HepG2 (cell line): Measurements from ENCODE around the gene MDFI. TPM values are rescaled to one million over a fixed set of nuclear protein-coding genes. Genes with fewer than 3 reads are reported as not detected.

Source experiments
- ATAC-seq: fragments of 200-7000 bp; cut with Tn5 transposase; 3 replicates; pipeline ENCODE4 v1.9.1; 2020; ENCODE audit warnings: mild to moderate bottlenecking, moderate library complexity
- BruUV-seq: library from RNA; stranded (reverse); fragments of 400-500 nt; replicated peaks from 2 replicates; lab custom pipeline; 2021; lab: Mats Ljungman, UMichigan
- CTCF ChIA-PET: fragments of 300-600 bp; formaldehyde crosslinking; extraction: SDS; loops from one replicate; lab custom pipeline; 2021; ENCODE audit warnings: low total read pairs, inconsistent platforms, low intra/inter-chr PET ratio; lab: Yijun Ruan, JAX
- POLR2A ChIA-PET: fragments of 350-600 bp; sonication (Branson Sonifier 250); formaldehyde crosslinking; loops from one replicate; lab custom pipeline; 2020; ENCODE audit warnings: antibody characterized with exemption, inconsistent platforms; lab: Yijun Ruan, JAX
- DNase-seq: peaks from one replicate; pipeline ENCODE4 v3.0.0-alpha.2; 2015; ENCODE audit warnings: low spot score
- FAIRE-seq: peaks from 3 replicates; lab custom pipeline; 2011; peaks lifted over from hg19 to GRCh38; lab: Jason Lieb, UNC
- H2AFZ ChIP-seq: one replicate; pipeline ENCODE4 v1.6.1; 2011; ENCODE audit warnings: low read length, inconsistent platforms
- H3K27ac ChIP-seq: fragments of 300-600 bp; 3 replicates; pipeline ENCODE4 v1.8.0; 2011; ENCODE audit warnings: mixed run types, mild to moderate bottlenecking, mixed read lengths, low read length, inconsistent platforms; ENCODE audit not compliant: insufficient read depth; ENCODE audit errors: extremely low read length
- H3K27me3 ChIP-seq, 2 experiments: fragments of 200-600 bp in 1 of 2; 2 replicates in 1 of 2; 3 replicates in 1 of 2; pipeline versions ENCODE4 v1.6.0 to v1.8.0; 2011; ENCODE audit warnings: low read length in 2 of 2, mild to moderate bottlenecking in 2 of 2, moderate library complexity in 2 of 2, inconsistent platforms in 1 of 2; ENCODE audit not compliant: insufficient read depth in 2 of 2, control insufficient read depth in 1 of 2
- H3K36me3 ChIP-seq, 2 experiments: fragments of 200-600 bp in 1 of 2; replicated peaks in 1 of 2; 2 replicates in 1 of 2; 3 replicates in 1 of 2; pipeline versions ENCODE4 v1.5.1 to v1.8.0; 2011; ENCODE audit warnings: low read length in 2 of 2, inconsistent platforms in 1 of 2; ENCODE audit not compliant: insufficient read depth in 2 of 2, control insufficient read depth in 1 of 2
- H3K4me1 ChIP-seq: 2 replicates; pipeline ENCODE4 v1.5.1; 2012; ENCODE audit warnings: low read length, inconsistent platforms; ENCODE audit not compliant: insufficient read depth
- H3K4me2 ChIP-seq: 2 replicates; pipeline ENCODE4 v1.6.0; 2011; ENCODE audit warnings: low read depth, low read length, inconsistent platforms
- H3K4me3 ChIP-seq, 3 experiments: fragments of 200-600 bp in 1 of 3; sonication (generic), shearing (Covaris generic) in 1 of 3; replicated peaks in 1 of 3; 2 replicates each; pipeline ENCODE4 v1.5.1; 2011 to 2016; ENCODE audit warnings: low read length in 3 of 3, inconsistent platforms in 2 of 3, low read depth in 2 of 3, mild to moderate bottlenecking in 2 of 3, control low read depth in 1 of 3, mixed read lengths in 1 of 3; ENCODE audit not compliant: insufficient read depth in 1 of 3
- H3K79me2 ChIP-seq: one replicate; pipeline ENCODE4 v1.6.1; 2011; ENCODE audit warnings: low read length, inconsistent platforms; ENCODE audit not compliant: insufficient read depth
- H3K9ac ChIP-seq: 2 replicates; pipeline ENCODE4 v1.6.0; 2011; ENCODE audit warnings: mild to moderate bottlenecking, low read depth, low read length, inconsistent platforms; ENCODE audit not compliant: insufficient read depth
- H3K9me3 ChIP-seq: 2 replicates; pipeline ENCODE4 v1.5.1; 2012; ENCODE audit warnings: mild to moderate bottlenecking, low read length
- H4K20me1 ChIP-seq: 2 replicates; pipeline ENCODE4 v1.6.0; 2011; ENCODE audit warnings: inconsistent platforms, mild to moderate bottlenecking, low read length, moderate library complexity; ENCODE audit not compliant: insufficient read depth
- ADNP ChIP-seq: sonication (generic); formaldehyde crosslinking; IDR thresholded peaks from 2 replicates; pipeline ENCODE4 v1.4.0; 2020; ENCODE audit warnings: missing genetic modification reagents
- AGO2 ChIP-seq: fragments of 200-400 bp; formaldehyde crosslinking; optimal IDR thresholded peaks from 2 replicates; pipeline ENCODE3; 2017; ENCODE audit warnings: mild to moderate bottlenecking, low read depth, low read length, moderate library complexity
- ARNTL ChIP-seq: sonication (generic); formaldehyde crosslinking; IDR thresholded peaks from 2 replicates; pipeline ENCODE4 v1.4.0; 2020; ENCODE audit warnings: mild to moderate bottlenecking, missing genetic modification reagents
- CBX1 ChIP-seq: IDR thresholded peaks from one replicate; pipeline ENCODE4 v1.6.1; 2016; ENCODE audit warnings: antibody characterized with exemption, low read depth
- CCDC6 ChIP-seq: sonication (generic); formaldehyde crosslinking; IDR thresholded peaks from 2 replicates; pipeline ENCODE4 v1.8.1; 2022; ENCODE audit warnings: mild to moderate bottlenecking, missing genetic modification reagents, moderate library complexity
- IKZF4 ChIP-seq: sonication (generic); formaldehyde crosslinking; IDR thresholded peaks from 2 replicates; pipeline ENCODE4 v1.5.1; 2020; ENCODE audit warnings: borderline replicate concordance, mild to moderate bottlenecking, low read depth, missing genetic modification reagents; ENCODE audit errors: not compliant biosample characterization
- KDM2A ChIP-seq: sonication (generic); formaldehyde crosslinking; IDR thresholded peaks from 2 replicates; pipeline ENCODE4 v1.4.0; 2020; ENCODE audit warnings: low read depth, missing genetic modification reagents, borderline replicate concordance
- POLR2G ChIP-seq: fragments of 200-400 bp; formaldehyde crosslinking; IDR thresholded peaks from 2 replicates; pipeline ENCODE4 v1.6.1; 2018; ENCODE audit warnings: mild to moderate bottlenecking, low read depth, low read length, moderate library complexity
- SIN3A ChIP-seq: IDR thresholded peaks from 2 replicates; pipeline ENCODE4 v1.6.1; 2011; ENCODE audit warnings: low read depth, mild to moderate bottlenecking, control low read depth, low read length, borderline replicate concordance
- SIX1 ChIP-seq: sonication (generic); formaldehyde crosslinking; IDR thresholded peaks from 2 replicates; pipeline ENCODE4 v1.4.0; 2020; ENCODE audit warnings: missing genetic modification reagents, borderline replicate concordance
- SP4 ChIP-seq: sonication (generic); formaldehyde crosslinking; IDR thresholded peaks from 2 replicates; pipeline ENCODE4 v1.8.1; 2023; ENCODE audit warnings: mild to moderate bottlenecking, missing genetic modification reagents
- ZBTB42 ChIP-seq: sonication (generic); formaldehyde crosslinking; IDR thresholded peaks from 2 replicates; pipeline ENCODE4 v1.5.0; 2020; ENCODE audit warnings: mild to moderate bottlenecking, missing genetic modification reagents
- ZMAT3 ChIP-seq: sonication (generic); formaldehyde crosslinking; conservative IDR thresholded peaks from 2 replicates; pipeline ENCODE4 v1.7.0; 2021; ENCODE audit warnings: missing genetic modification reagents
- ZNF34 ChIP-seq: sonication (generic); formaldehyde crosslinking; IDR thresholded peaks from 2 replicates; pipeline ENCODE4 v1.4.0; 2020; ENCODE audit warnings: mild to moderate bottlenecking, missing genetic modification reagents, borderline replicate concordance
- ZNF563 ChIP-seq: sonication (generic); formaldehyde crosslinking; IDR thresholded peaks from 2 replicates; pipeline ENCODE4 v1.8.0; 2022; ENCODE audit warnings: mild to moderate bottlenecking, moderate library complexity, missing genetic modification reagents
- ZNF792 ChIP-seq: IDR thresholded peaks from 2 replicates; pipeline ENCODE4 v1.6.1; 2016
- WGBS: methylation state at CpG from one replicate; pipeline ENCODE4 v1.1.6; 2017; ENCODE audit warnings: low lambda C conversion rate; 5-methylcytosine and 5-hydroxymethylcytosine counted together
- in situ Hi-C: cut with HindIII; loops from 2 replicates; pipeline ENCODE4 v1.10.0; 2017; ENCODE audit warnings: low pct_unique_long_range_greater_than_20kb; ENCODE audit not compliant: extremely low pct_ligation_motif_present
- intact Hi-C: fragments of 100-400 bp; cut with micrococcal nuclease; formaldehyde crosslinking; loops from one replicate; pipeline ENCODE4 v1.10.0; 2022; ENCODE audit not compliant: unreplicated experiment
- polyA plus RNA-seq, 8 experiments: library from polyadenylated mRNA; depleted of rRNA in 3 of 8; stranded (reverse) in 7 of 8; unstranded in 1 of 8; fragments of >200 nt; fragmentation: Illumina TruSeq in 4 of 8; extraction: Trizol in 4 of 8; gene quantifications; 2 replicates each; pipeline versions ENCODE4 v1.2.1 to v1.2.3, GENCODE V29; 2011 to 2016; ENCODE audit warnings: low read depth in 4 of 8, missing spikeins in 1 of 8, mixed read lengths in 1 of 8; ENCODE audit not compliant: insufficient read depth in 1 of 8
- total RNA-seq, 5 experiments: library from RNA; depleted of rRNA; stranded (reverse); fragments of >200 nt; fragmentation: Illumina TruSeq; extraction: Trizol; gene quantifications; 2 replicates each; pipeline ENCODE4 v1.2.3, GENCODE V29; 2016; ENCODE audit warnings: low read depth in 1 of 5
- TF ChIP-seq, protein P1 (sequence below): sonication (generic); formaldehyde crosslinking; IDR thresholded peaks from 2 replicates; pipeline ENCODE4 v1.4.0; 2020; ENCODE audit warnings: mild to moderate bottlenecking, missing genetic modification reagents
- TF ChIP-seq, protein P2 (sequence below): sonication (generic); formaldehyde crosslinking; IDR thresholded peaks from 2 replicates; pipeline ENCODE4 v1.4.0; 2020; ENCODE audit warnings: missing genetic modification reagents

MDFI gene
- total and polyA plus RNA-seq, 2 of the 13 experiments (the other 11 are each of a cell fraction or from before 2014, with no cell fraction given): 0.28 TPM; not detected in 1

DNA sequence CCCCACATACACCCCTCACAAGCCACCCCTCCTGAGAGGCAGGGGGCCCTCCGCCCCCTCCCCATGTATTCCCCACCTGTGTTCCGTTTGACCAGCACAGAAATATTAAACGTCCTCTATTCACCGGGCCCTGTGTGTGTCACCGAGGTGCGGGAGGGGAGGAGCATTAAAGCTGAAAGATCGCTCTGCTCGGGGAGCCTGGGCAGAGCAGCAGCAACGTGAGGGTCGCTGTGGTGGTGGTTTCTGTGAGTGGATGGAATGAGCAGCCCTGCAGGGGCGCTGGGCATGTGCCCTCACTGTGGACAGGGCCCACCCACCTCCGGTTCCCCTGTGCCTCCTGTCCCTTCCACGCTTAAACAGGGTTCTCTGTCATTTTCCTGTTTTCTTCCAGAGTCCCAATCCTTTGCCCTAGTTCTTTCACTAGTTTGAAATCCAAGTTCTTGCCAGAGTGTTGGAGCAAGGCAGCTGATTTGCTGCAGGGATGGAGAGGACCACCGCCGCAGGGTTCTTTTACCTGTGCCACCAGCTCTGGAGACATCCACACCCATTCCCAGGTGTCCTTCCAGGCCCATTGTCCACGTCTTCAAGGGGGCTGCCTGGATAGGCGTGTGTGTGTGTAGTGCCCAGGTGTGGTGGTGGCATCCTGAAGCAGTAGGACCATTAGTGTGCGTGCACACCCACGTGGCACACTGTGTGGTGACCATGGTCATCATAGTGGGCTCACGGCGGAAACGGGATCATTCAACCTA, 37.6 kb upstream of the MDFI start (continued):
- TF ChIP-seq SIX1 (CRISPR knock-in tag): no peak

DNA sequence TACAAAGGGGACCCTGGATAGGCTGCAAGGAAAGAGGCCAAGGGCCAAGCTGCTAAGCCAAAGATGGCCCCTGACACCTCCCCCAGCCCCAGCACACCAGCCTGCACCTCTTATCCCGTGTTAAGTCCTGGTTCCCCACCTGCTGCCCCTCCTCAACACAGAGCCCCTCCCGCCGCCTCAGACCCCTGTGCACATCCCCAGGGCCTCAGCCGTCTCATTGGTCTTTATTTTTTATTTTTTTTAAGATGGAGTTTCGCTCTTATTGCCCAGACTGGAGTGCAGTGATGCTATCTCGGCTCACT, 37.1 kb upstream of the MDFI start:
- in situ Hi-C loops (loop anchor here (5.0 kb wide), 1 partner anchor 81 kb away; no protein-coding TSS in a partner anchor), intact Hi-C loops (loop anchor here (1.0 to 5.0 kb wide), 2 partner anchors 176 to 232 kb away; partner anchors contain the start of gene FRS3)
- DNase-seq: no peak
- ChIA-PET CTCF (interaction anchor here (1.0 to 6.3 kb wide), 5 partner anchors 9 to 232 kb away, joined by 3 to 113 read pairs (median 7); no protein-coding TSS in a partner anchor), POLR2A (no interaction called here)
- H3K79me2 ChIP-seq: no peaks in the 10 kb centered on the region
- 83% methylated on average over 6 of the region's 6 CpGs for WGBS
- H3K9ac ChIP-seq: no peak overlapping the region
- H2AFZ ChIP-seq: no peak overlapping the region
- H4K20me1 ChIP-seq: peaks cover 3% of the 10 kb centered on the region; the same call in 1 of the 2 replicates
- peaks cover 3 to 6% of the 10 kb centered on the region in 2 experiments; a peak in 4 of 5 replicates for H3K27me3 ChIP-seq
- no peak for FAIRE-seq
- no peak for ATAC-seq
- H3K36me3 ChIP-seq: peaks cover 21 to 27% of the 10 kb centered on the region in 2 experiments
- H3K9me3 ChIP-seq: no peaks in the 10 kb centered on the region
- BruUV-seq: no TSS peak
- peaks cover 7% of the 10 kb centered on the region for H3K4me1 ChIP-seq
- H3K27ac ChIP-seq: no peak overlapping the region
- no peak overlapping the region for H3K4me2 ChIP-seq
- no peak overlapping the region for H3K4me3 ChIP-seq
- TF ChIP-seq CCDC6 (CRISPR knock-in tag) (0 out of 2 replicates have a peak, but pooled peaks have one; percentile 19), ADNP (CRISPR knock-in tag) (no peak), ARNTL (CRISPR knock-in tag) (no peak), CBX1 (no peak), ZMAT3 (CRISPR knock-in tag) (0 out of 2 replicates have a peak, but pooled peaks have one; percentile 0), POLR2G (peak; percentile 40), AGO2 (peak; percentile 52), ZNF563 (CRISPR knock-in tag) (0 out of 2 replicates have a peak, but pooled peaks have one; percentile 26), ZNF34 (CRISPR knock-in tag) (0 out of 2 replicates have a peak, but pooled peaks have one; percentile 17), ZBTB42 (CRISPR knock-in tag) (0 out of 2 replicates have a peak, but pooled peaks have one; percentile 25), SP4 (0 out of 2 replicates have a peak, but pooled peaks have one; percentile 1), ZNF792 (CRISPR knock-in tag) (no peak), KDM2A (CRISPR knock-in tag) (peak; percentile 22; the same call in 1 of the 2 replicates), SIN3A (0 out of 2 replicates have a peak, but pooled peaks have one; percentile 17), IKZF4 (CRISPR knock-in tag) (no peak)
- TF ChIP-seq, protein P1, sequence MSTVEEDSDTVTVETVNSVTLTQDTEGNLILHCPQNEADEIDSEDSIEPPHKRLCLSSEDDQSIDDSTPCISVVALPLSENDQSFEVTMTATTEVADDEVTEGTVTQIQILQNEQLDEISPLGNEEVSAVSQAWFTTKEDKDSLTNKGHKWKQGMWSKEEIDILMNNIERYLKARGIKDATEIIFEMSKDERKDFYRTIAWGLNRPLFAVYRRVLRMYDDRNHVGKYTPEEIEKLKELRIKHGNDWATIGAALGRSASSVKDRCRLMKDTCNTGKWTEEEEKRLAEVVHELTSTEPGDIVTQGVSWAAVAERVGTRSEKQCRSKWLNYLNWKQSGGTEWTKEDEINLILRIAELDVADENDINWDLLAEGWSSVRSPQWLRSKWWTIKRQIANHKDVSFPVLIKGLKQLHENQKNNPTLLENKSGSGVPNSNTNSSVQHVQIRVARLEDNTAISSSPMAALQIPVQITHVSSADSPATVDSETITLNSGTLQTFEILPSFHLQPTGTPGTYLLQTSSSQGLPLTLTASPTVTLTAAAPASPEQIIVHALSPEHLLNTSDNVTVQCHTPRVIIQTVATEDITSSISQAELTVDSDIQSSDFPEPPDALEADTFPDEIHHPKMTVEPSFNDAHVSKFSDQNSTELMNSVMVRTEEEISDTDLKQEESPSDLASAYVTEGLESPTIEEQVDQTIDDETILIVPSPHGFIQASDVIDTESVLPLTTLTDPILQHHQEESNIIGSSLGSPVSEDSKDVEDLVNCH (CRISPR knock-in tag): no peak
- TF ChIP-seq, protein P2, sequence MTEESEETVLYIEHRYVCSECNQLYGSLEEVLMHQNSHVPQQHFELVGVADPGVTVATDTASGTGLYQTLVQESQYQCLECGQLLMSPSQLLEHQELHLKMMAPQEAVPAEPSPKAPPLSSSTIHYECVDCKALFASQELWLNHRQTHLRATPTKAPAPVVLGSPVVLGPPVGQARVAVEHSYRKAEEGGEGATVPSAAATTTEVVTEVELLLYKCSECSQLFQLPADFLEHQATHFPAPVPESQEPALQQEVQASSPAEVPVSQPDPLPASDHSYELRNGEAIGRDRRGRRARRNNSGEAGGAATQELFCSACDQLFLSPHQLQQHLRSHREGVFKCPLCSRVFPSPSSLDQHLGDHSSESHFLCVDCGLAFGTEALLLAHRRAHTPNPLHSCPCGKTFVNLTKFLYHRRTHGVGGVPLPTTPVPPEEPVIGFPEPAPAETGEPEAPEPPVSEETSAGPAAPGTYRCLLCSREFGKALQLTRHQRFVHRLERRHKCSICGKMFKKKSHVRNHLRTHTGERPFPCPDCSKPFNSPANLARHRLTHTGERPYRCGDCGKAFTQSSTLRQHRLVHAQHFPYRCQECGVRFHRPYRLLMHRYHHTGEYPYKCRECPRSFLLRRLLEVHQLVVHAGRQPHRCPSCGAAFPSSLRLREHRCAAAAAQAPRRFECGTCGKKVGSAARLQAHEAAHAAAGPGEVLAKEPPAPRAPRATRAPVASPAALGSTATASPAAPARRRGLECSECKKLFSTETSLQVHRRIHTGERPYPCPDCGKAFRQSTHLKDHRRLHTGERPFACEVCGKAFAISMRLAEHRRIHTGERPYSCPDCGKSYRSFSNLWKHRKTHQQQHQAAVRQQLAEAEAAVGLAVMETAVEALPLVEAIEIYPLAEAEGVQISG (CRISPR knock-in tag): peak; percentile 8; the same call in 1 of the 2 replicates
